HG02943 (cell line): ENCODE measurements around the gene TNIP2.
A peak's percentile ranks its signal among the peaks of the same experiment; 100 is the strongest.
"Not testable (repeated sequence)": the region's sequence is repeated elsewhere in the genome, so short reads cannot be mapped to it uniquely, and the experiment has no call there.

Source experiments
- ATAC-seq: cut with Tn5 transposase; IDR thresholded peaks from one replicate; pipeline ENCODE4 v1.9.1; 2021; ENCODE audit warnings: mild to moderate bottlenecking, low read depth, moderate library complexity; ENCODE audit not compliant: unreplicated experiment

TNIP2 gene

GRCh38 chr4:2745981-2746806, 9.9 kb downstream of the TNIP2 start:
- peak; percentile 85 for ATAC-seq

GRCh38 chr4:2745516-2745915, 10.6 kb downstream of the TNIP2 start:
- ATAC-seq = no peak

GRCh38 chr4:2744576-2745270, 11.4 kb downstream of the TNIP2 start:
- ATAC-seq = no peak

- ATAC-seq = no peak
Measured at GRCh38 chr4:2743518-2744445, 12.4 kb downstream of the TNIP2 start.

- ATAC-seq = no peak
Measured at GRCh38 chr4:2742823-2743517, 13.2 kb downstream of the TNIP2 start.

- ATAC-seq = no peak
Measured at GRCh38 chr4:2742081-2742822, 13.9 kb downstream of the TNIP2 start.

DNA sequence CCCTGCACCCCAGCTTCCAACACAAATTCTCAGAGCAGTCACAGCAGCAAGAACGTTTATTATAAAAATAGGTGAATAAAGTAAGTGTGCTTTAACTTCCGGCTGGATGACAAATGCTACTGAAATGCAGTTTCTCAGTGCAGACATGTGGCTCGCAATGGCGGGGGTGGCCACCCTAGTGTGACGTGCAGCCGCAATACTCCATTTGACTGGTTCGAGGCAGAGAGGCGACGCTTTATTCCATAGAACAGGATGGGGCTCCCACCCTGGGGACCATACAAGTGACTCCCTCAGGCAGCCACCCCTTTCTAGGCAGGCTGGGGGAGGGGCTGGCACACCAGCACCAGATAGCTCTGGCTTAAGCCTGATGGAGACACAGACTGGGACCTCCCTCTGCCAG, 14.5 kb downstream of the TNIP2 start:
- ATAC-seq = no peak

- not testable (repeated sequence) for ATAC-seq
Measured at GRCh38 chr4:2738296-2738695, 17.8 kb downstream of the TNIP2 start.

- no peak for ATAC-seq
Measured at GRCh38 chr4:2735869-2736268, 20.3 kb downstream of the TNIP2 start.

DNA sequence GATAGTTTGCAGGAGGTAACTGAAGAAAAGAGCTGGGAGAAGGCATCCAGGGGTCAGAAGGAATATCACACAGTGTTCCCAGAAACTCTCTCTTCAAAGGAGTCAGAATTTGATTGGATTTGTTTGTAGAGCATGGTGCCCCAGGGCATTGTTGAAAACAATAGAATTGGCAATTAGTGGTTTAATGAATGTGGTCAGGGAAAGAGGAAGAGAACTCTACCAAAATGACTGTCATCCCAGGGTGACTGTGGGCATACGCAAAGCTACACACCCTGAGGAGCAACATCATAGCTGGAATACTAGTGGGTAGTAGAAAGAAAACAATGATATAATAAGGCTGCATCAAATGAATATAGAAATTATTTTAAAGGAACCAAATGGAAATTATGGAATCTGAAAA, 21.5 kb downstream of the TNIP2 start:
- no peak for ATAC-seq

GRCh38 chr4:2733844-2734574, 22.1 kb downstream of the TNIP2 start:
- ATAC-seq = no peak

DNA sequence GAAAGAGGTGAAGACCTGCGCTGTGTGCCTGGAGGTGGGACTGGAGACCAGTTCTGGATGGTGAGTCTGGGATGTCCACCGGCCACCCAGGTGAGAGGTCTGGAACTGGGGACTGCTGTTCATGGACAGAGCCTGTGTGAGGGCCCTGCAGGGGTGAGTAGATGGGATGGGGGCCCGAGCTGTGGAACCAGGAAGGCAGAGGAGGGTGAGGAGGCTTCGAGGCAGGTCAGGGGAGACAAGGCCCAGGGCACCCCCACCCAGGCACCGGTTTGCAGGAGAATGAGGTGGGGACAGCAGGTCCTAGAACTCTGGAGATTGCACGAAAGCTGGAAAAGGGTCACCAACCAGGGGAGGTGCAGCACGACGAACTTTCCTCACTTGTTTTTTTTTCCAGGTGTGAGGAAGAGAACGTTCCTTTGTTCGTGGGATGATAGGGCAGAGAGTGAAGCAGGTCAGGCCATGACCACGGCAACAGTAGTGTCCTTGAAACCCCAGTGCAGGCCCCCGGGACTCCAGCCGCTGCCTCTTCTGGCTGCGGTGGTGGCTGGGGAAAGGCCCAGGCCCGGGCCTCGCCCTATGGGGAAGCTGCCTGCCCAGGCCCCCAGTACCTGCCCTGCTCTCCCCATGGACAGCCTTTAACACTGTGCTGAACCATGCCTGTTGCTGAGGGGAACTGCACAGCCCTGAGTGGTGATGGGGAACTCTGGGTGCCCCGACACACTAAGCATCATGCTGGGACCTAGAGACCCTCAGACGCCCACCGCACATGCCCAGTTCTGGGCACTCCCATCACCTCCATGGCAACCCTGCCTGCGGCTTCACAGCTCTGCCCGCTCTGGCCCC, 22.9 kb downstream of the TNIP2 start:
- no peak for ATAC-seq

- no peak for ATAC-seq
Measured at GRCh38 chr4:2732526-2732925, 23.6 kb downstream of the TNIP2 start.

GRCh38 chr4:2731907-2732317, 24.2 kb downstream of the TNIP2 start:
- no peak for ATAC-seq

- ATAC-seq = no peak
Measured at GRCh38 chr4:2729533-2729875, 26.6 kb downstream of the TNIP2 start.

DNA sequence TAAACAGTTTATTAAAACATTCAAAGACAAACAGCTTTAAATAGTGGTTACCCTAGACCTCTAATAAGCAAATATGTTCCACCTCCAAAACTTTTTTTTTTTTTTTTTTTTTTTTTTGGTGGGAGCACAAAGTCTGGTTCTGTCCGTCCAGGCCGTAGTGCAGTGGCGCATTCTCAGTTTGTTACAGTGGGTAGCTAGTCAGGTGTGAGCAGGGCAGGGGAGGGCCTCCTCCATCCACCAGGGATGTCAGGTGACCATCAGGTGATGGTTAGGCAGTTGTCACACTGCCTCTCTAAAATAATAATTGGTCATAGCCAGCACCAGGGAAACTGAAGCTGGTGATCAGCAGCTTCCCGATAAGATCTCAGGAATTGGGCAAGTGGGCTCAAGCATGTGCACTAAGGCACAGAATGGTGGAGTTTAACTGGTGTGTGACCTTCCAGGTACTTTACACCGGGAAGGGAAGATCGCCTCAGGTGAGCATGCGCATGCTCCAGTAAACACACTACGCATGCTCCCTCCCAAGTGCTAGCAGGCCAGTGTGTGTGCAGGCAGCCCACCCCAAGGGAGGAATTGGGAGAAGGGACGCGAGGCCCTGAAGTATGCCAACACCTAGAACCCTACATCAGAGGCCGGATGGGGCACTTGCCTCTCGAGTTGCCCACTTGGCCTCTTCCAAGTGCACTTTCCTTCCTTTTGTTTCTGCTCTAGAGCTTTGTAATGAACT, 27.2 kb downstream of the TNIP2 start:
- ATAC-seq = no peak

- no peak for ATAC-seq
Measured at GRCh38 chr4:2728221-2728620, 27.9 kb downstream of the TNIP2 start.

GRCh38 chr4:2726881-2727280, 29.3 kb downstream of the TNIP2 start:
- not testable (repeated sequence) for ATAC-seq
